Measurements from ENCODE around the gene PAK6. TPM values are rescaled to one million over a fixed set of nuclear protein-coding genes. Genes with fewer than 3 reads are reported as not detected.

The PAK6 gene
- total RNA-seq, 2 experiments from 2014 or later: 1.0 to 1.7 TPM

GRCh38 chr15:40296561-40297230 is 57.8 kb downstream of the PAK6 start:
- Mint-ChIP-seq H3K27me3 (no peaks in the 10 kb centered on the region), H3K4me3 (no peak overlapping the region), H3K27ac (no peak overlapping the region), H3K36me3 (peaks cover 30% of the 10 kb centered on the region), H3K9me3 (ENCODE audit: low read depth) (no peaks in the 10 kb centered on the region), H3K4me1 (no peaks in the 10 kb centered on the region)
- no peak for ATAC-seq
- CTCF ChIA-PET: interaction anchor here (0.6 to 3.0 kb wide), 4 partner anchors 12 to 26 kb away, joined by 3 to 18 read pairs (median 6); partner anchors contain the start of gene PLCB2
- no peak for DNase-seq

DNA sequence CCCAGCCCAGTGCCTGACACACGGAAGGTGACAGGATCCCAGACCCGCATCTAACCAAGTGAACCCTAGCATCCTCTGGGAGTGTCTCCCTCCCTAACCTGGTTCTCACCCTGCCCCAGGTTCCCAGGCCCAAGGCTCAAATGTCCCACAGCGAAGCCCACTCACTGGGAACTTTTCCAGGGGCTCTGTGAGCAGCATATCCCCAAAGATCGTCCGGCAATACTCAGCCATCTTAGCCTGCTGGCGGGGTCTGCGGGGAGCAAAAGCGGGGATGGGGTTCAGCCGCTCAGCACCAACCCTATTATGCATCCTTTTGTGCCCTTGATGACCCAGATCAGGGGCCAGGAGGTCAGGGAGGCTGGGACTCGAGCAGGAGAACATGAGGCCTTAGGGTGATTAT is 58.5 kb downstream of the PAK6 start:
- DNase-seq (no peak), ATAC-seq (no peak)
- no peaks in the 10 kb centered on the region for H3K4me1 Mint-ChIP-seq
- no peak overlapping the region for H3K27ac Mint-ChIP-seq
- CTCF ChIA-PET: interaction anchor here (2.5 kb wide), 1 partner anchor 18 kb away, joined by 9 read pairs; no protein-coding TSS in a partner anchor
- H3K4me3 Mint-ChIP-seq: no peak overlapping the region
- H3K9me3 Mint-ChIP-seq (ENCODE audit: low read depth): no peaks in the 10 kb centered on the region
- no peaks in the 10 kb centered on the region for H3K27me3 Mint-ChIP-seq
- peaks cover 32% of the 10 kb centered on the region for H3K36me3 Mint-ChIP-seq

GRCh38 chr15:40298216-40298935 is 59.5 kb downstream of the PAK6 start:
- CTCF ChIA-PET: interaction anchor here (1.1 to 2.5 kb wide), 2 partner anchors 15 to 19 kb away, joined by 3 to 9 read pairs; partner anchors contain the start of gene ANKRD63
- DNase-seq: no peak
- Mint-ChIP-seq H3K4me3 (no peak overlapping the region), H3K27me3 (no peaks in the 10 kb centered on the region), H3K9me3 (ENCODE audit: low read depth) (no peaks in the 10 kb centered on the region), H3K36me3 (peaks cover 36% of the 10 kb centered on the region), H3K4me1 (no peaks in the 10 kb centered on the region), H3K27ac (no peak overlapping the region)
- ATAC-seq: no peak

- peaks cover 37% of the 10 kb centered on the region for H3K36me3 Mint-ChIP-seq
- ATAC-seq: no peak
- H3K9me3 Mint-ChIP-seq (ENCODE audit: low read depth): no peaks in the 10 kb centered on the region
These were observed 61.5 kb downstream of the PAK6 start for GRCh38 chr15:40300367-40300766.

DNA sequence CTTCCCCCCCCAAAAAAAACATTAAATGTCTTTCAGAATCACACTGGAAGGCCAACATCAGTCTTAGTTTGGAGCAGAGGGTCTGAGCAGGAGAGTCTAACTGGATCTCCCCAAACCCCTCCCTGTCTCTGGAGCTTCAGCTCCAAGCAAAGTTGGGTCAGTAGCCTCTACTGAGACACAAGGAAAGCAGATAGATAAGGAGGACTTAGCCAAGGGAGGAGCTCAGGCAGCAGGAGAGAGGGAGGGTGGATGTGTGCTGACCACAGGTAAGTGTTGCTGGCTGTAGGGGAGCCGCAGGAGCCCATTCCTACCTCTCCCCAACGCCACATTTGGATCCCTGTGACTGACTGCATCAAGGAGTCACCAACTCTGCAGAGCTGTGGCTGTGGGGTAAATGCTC is 61.9 kb downstream of the PAK6 start:
- no peaks in the 10 kb centered on the region for H3K27me3 Mint-ChIP-seq
- no peak overlapping the region for H3K27ac Mint-ChIP-seq
- CTCF ChIA-PET: interaction anchor here (1.1 to 1.6 kb wide), 4 partner anchors 21 to 26 kb away, joined by 3 to 10 read pairs (median 4); partner anchors contain the start of gene INAFM2
- ATAC-seq: no peak
- H3K9me3 Mint-ChIP-seq (ENCODE audit: low read depth): no peaks in the 10 kb centered on the region
- H3K4me3 Mint-ChIP-seq: no peak overlapping the region
- H3K36me3 Mint-ChIP-seq: peaks cover 37% of the 10 kb centered on the region
- H3K4me1 Mint-ChIP-seq: peaks cover 4% of the 10 kb centered on the region
- DNase-seq: no peak

More at GRCh38 chr15:40300367-40300766, 61.5 kb downstream of the PAK6 start:
- no peaks in the 10 kb centered on the region for H3K27me3 Mint-ChIP-seq
- no peak for DNase-seq
- no peak overlapping the region for H3K4me3 Mint-ChIP-seq
- no peak overlapping the region for H3K27ac Mint-ChIP-seq
- CTCF ChIA-PET: interaction anchor here (1.1 to 1.6 kb wide), 3 partner anchors 21 to 26 kb away, joined by 3 to 5 read pairs (median 3); partner anchors contain the start of gene INAFM2
- H3K4me1 Mint-ChIP-seq: peaks cover 3% of the 10 kb centered on the region

DNA sequence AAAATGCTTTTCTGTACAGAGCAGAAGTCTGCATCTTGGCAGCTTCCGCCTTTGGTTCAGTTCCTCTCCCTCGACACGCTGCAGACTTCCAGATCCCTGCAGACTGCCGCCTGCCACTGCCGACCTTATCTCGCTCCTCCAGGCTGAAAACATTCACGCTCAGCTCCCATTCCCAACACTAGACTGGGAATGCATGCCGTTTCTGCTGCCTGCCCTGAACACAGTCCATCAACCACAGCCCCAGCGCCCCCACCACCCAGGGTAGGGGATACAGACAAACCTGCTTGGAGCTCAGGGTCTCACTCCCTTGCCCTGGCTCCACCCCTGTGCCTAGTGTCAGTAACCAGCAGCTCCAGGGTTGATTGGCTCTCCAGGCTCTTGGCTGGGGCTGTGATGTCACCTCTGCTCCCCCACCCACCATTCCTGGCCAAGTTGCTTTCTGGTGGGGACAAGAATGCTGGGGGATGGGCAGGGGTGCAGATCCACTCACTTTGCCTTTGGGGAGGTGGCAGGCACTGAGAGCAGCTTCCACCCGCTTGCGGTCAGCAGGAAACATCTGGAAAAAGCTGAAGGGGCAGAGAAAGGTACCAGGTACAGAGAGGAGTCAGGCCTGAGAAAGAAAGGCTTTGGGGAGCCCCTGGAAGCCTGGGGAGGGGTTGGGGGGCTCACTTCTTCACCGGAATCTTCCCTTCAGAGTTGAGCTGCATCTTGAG is 62.8 kb downstream of the PAK6 start:
- Mint-ChIP-seq H3K4me1 (peaks cover 11% of the 10 kb centered on the region), H3K4me3 (no peak overlapping the region), H3K9me3 (ENCODE audit: low read depth) (no peaks in the 10 kb centered on the region), H3K27ac (no peak overlapping the region), H3K27me3 (no peaks in the 10 kb centered on the region), H3K36me3 (peaks cover 37% of the 10 kb centered on the region)
- DNase-seq (no peak), ATAC-seq (no peak)
- CTCF ChIA-PET: interaction anchor here (0.6 to 3.1 kb wide), 7 partner anchors 9 to 202 kb away, joined by 3 to 15 read pairs (median 5); no protein-coding TSS in a partner anchor

DNA sequence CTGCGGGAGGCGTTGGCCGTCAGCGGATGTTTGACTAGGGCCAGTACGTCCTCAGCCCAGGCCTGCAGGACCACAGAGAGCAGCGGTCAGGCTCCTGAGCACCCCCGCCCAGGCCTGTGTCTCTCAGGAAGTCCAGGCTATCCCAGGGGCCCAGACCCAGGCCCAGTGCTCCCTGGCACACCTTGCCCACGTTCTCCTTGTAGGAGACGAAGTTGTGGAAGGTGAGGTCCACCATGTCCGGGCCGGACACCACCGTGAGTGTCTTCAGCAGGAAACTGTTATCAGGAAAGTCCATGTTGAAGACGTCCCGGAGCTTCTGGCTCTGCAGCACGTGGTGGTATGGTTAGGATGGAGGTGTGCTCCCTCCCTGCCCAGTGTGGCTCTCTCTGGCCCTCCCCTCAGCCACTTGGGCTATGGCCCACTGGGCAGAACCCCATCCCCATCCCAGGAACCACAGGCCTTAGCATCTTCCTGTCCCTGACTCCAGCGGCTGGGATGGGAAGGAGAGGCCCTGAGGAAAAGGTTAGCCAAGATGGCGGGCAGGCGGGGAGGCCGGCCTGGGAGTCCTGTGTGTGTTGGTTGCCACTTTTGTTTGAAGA is 63.5 kb downstream of the PAK6 start:
- no peak overlapping the region for H3K4me3 Mint-ChIP-seq
- H3K36me3 Mint-ChIP-seq: peaks cover 37% of the 10 kb centered on the region

GRCh38 chr15:40302981-40303380 is 64.1 kb downstream of the PAK6 start:
- peaks cover 34% of the 10 kb centered on the region for H3K36me3 Mint-ChIP-seq
- H3K4me3 Mint-ChIP-seq: no peak overlapping the region
- no peak overlapping the region for H3K27ac Mint-ChIP-seq
- CTCF ChIA-PET: interaction anchor here (0.9 to 3.1 kb wide), 4 partner anchors 29 to 55 kb away, joined by 3 to 15 read pairs (median 4); partner anchors contain the start of genes CCDC9B and DISP2
- no peaks in the 10 kb centered on the region for H3K27me3 Mint-ChIP-seq
- no peaks in the 10 kb centered on the region for H3K9me3 Mint-ChIP-seq (ENCODE audit: low read depth)
- DNase-seq: no peak
- peaks cover 12% of the 10 kb centered on the region for H3K4me1 Mint-ChIP-seq
- no peak for ATAC-seq

More for the DNA sequence above, 63.5 kb downstream of the PAK6 start:
- ATAC-seq (no peak), DNase-seq (no peak)
- Mint-ChIP-seq H3K9me3 (ENCODE audit: low read depth) (no peaks in the 10 kb centered on the region), H3K27ac (no peak overlapping the region), H3K4me1 (peaks cover 12% of the 10 kb centered on the region), H3K27me3 (no peaks in the 10 kb centered on the region)
- CTCF ChIA-PET: interaction anchor here (0.6 to 3.1 kb wide), 5 partner anchors 8 to 55 kb away, joined by 3 to 15 read pairs (median 3); partner anchors contain the start of gene DISP2

- Mint-ChIP-seq H3K4me3 (no peak overlapping the region), H3K4me1 (peaks cover 14% of the 10 kb centered on the region), H3K9me3 (ENCODE audit: low read depth) (no peaks in the 10 kb centered on the region), H3K36me3 (peaks cover 32% of the 10 kb centered on the region), H3K27ac (no peak overlapping the region), H3K27me3 (no peaks in the 10 kb centered on the region)
- ATAC-seq: no peak
- no peak for DNase-seq
- CTCF ChIA-PET: interaction anchor here (0.9 to 3.1 kb wide), 4 partner anchors 29 to 54 kb away, joined by 3 to 15 read pairs (median 4); partner anchors contain the start of genes CCDC9B and DISP2
These were observed 64.7 kb downstream of the PAK6 start for GRCh38 chr15:40303576-40303975.

DNA sequence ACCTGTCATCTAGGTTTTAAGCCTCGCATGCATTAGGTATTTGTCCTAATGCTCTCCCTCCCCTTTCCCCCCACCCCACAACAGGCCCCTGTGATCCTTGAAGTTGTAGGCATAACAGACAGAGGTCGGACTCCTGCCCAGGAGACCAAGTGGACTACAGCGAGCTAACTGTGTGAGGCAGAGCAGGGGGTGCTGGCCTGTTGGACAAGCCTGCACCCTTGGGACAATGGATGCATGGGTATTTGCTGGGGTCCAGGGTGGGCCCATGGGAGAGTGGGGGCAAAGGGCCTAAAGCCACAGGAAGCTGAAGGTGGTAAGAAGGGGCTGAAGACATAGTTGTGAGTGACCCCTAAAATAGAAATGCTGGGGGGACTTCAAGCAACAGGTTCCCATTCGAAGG is 66.4 kb downstream of the PAK6 start:
- peaks cover 30% of the 10 kb centered on the region for H3K4me1 Mint-ChIP-seq
- H3K4me3 Mint-ChIP-seq: no peak overlapping the region
- H3K9me3 Mint-ChIP-seq (ENCODE audit: low read depth): no peaks in the 10 kb centered on the region
- ATAC-seq: no peak
- DNase-seq: no peak
- no peaks in the 10 kb centered on the region for H3K27me3 Mint-ChIP-seq
- peaks cover 19% of the 10 kb centered on the region for H3K36me3 Mint-ChIP-seq
- CTCF ChIA-PET: interaction anchor here (0.8 to 2.3 kb wide), 9 partner anchors 15 to 88 kb away, joined by 3 to 19 read pairs (median 3); partner anchors contain the start of gene ANKRD63
- H3K27ac Mint-ChIP-seq: no peak overlapping the region

DNA sequence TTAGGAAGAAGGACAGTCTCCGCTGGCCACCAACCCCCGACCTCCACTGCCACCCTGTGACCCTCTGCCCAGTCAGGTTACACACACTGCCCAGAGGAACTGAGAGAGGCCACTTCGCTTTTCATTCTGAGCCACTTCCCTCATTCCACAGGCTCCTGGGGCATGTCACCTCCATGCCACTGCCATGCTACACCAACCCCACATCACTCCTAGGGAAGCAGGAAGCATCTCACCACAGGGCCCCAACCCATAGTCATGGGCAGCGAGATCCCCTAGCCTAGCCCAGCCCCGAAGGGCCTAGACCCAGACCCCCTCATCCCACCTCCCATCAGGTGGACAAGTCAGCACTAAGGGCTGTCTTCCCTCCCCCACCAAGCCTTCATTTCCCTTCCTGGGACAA is 67.5 kb downstream of the PAK6 start:
- H3K27ac Mint-ChIP-seq: peak overlapping the region; percentile 96
- H3K4me3 Mint-ChIP-seq: peak overlapping the region; percentile 91
- DNase-seq (no peak), ATAC-seq (no peak)
- H3K36me3 Mint-ChIP-seq: peaks cover 10% of the 10 kb centered on the region
- H3K27me3 Mint-ChIP-seq: no peaks in the 10 kb centered on the region
- H3K9me3 Mint-ChIP-seq (ENCODE audit: low read depth): no peaks in the 10 kb centered on the region
- peaks cover 30% of the 10 kb centered on the region for H3K4me1 Mint-ChIP-seq
- CTCF ChIA-PET: interaction anchor here (0.9 to 17.8 kb wide), 16 partner anchors 14 to 259 kb away, joined by 3 to 411 read pairs (median 5); partner anchors contain the start of genes ANKRD63, CCDC9B, INAFM2 and IVD

- ATAC-seq (peak; percentile 9), DNase-seq (no peak)
- Mint-ChIP-seq H3K4me3 (peak overlapping the region; percentile 91), H3K27ac (peak overlapping the region; percentile 96), H3K9me3 (ENCODE audit: low read depth) (no peaks in the 10 kb centered on the region), H3K27me3 (peaks cover 2% of the 10 kb centered on the region), H3K36me3 (peaks cover 5% of the 10 kb centered on the region), H3K4me1 (peaks cover 30% of the 10 kb centered on the region)
- CTCF ChIA-PET: interaction anchor here (0.9 to 17.8 kb wide), 18 partner anchors 11 to 261 kb away, joined by 3 to 411 read pairs (median 4); partner anchors contain the start of genes ANKRD63, CCDC9B, INAFM2 and IVD
These were observed 68.0 kb downstream of the PAK6 start for GRCh38 chr15:40306908-40307307.

All from activated CD8-positive, alpha-beta memory T cell treated with anti-CD3 and anti-CD28 coated beads, Interleukin-2, amount 10 ng/mL, durations not matched to agents 7 days and 5 days (primary cell).